Measurements from ENCODE around the gene CAB39L.
"Not testable (repeated sequence)": the region's sequence is repeated elsewhere in the genome, so short reads cannot be mapped to it uniquely, and the experiment has no call there.

The CAB39L gene

GRCh38 chr13:49342454-49342853, 101.4 kb downstream of the CAB39L start:
- DNase-seq, result no peak

GRCh38 chr13:49341941-49342340, 101.9 kb downstream of the CAB39L start:
- DNase-seq, result no peak

- no peak for DNase-seq
Measured at GRCh38 chr13:49341517-49341916, 102.3 kb downstream of the CAB39L start.

GRCh38 chr13:49340161-49340560, 103.7 kb downstream of the CAB39L start:
- no peak for DNase-seq

GRCh38 chr13:49336655-49337054, 107.2 kb downstream of the CAB39L start:
- DNase-seq, result no peak

GRCh38 chr13:49330546-49330864, 113.4 kb downstream of the CAB39L start:
- no peak for DNase-seq

- DNase-seq, result no peak
Measured at GRCh38 chr13:49329831-49330545, 113.9 kb downstream of the CAB39L start.

- not testable (repeated sequence) for DNase-seq
Measured at GRCh38 chr13:49327145-49327544, 116.7 kb downstream of the CAB39L start.

- no peak for DNase-seq
Measured at GRCh38 chr13:49326222-49326917, 117.5 kb downstream of the CAB39L start.

GRCh38 chr13:49323344-49323743, 120.5 kb downstream of the CAB39L start:
- no peak for DNase-seq

- DNase-seq, result no peak
Measured at GRCh38 chr13:49322702-49323101, 121.2 kb downstream of the CAB39L start.

GRCh38 chr13:49320975-49321374, 122.9 kb downstream of the CAB39L start:
- no peak for DNase-seq

- DNase-seq, result no peak
Measured at GRCh38 chr13:49319951-49320350, 123.9 kb downstream of the CAB39L start.

- no peak for DNase-seq
Measured at GRCh38 chr13:49319551-49319950, 124.3 kb downstream of the CAB39L start.

GRCh38 chr13:49315756-49316482, 127.9 kb downstream of the CAB39L start:
- no peak for DNase-seq

GRCh38 chr13:49315036-49315565, 128.8 kb downstream of the CAB39L start:
- DNase-seq, result no peak

GRCh38 chr13:49314344-49314882, 129.5 kb downstream of the CAB39L start:
- no peak for DNase-seq

GRCh38 chr13:49311816-49312215, 132.0 kb downstream of the CAB39L start:
- DNase-seq, result no peak

- DNase-seq, result no peak
Measured at GRCh38 chr13:49310251-49310650, 133.6 kb downstream of the CAB39L start.

GRCh38 chr13:49308921-49309408, 134.9 kb downstream of the CAB39L start:
- no peak for DNase-seq

- no peak for DNase-seq
Measured at GRCh38 chr13:49308097-49308875, 135.6 kb downstream of the CAB39L start.

- no peak for DNase-seq
Measured at GRCh38 chr13:49307365-49307764, 136.5 kb downstream of the CAB39L start.
